GM12872 (cell line): ENCODE data around the gene MS4A6E.

Experiments
- CTCF ChIP-seq: IDR thresholded peaks from 3 replicates; pipeline ENCODE4 v1.5.1; 2011; ENCODE audit warnings: low read depth, mild to moderate bottlenecking, low read length, moderate library complexity; ENCODE audit not compliant: insufficient read depth

The MS4A6E gene

GRCh38 chr11:60318726-60319125, 8.3 kb upstream of the MS4A6E start:
- 0 out of 3 replicates have a peak, but pooled peaks have one; percentile 2 for TF ChIP-seq CTCF

- no peak for TF ChIP-seq CTCF
Observed at GRCh38 chr11:60321051-60321450, 6.0 kb upstream of the MS4A6E start.

- no peak for TF ChIP-seq CTCF
Observed at GRCh38 chr11:60328460-60328859, 1.4 kb downstream of the MS4A6E start.

GRCh38 chr11:60332846-60333245, 5.8 kb downstream of the MS4A6E start:
- TF ChIP-seq CTCF = no peak

- TF ChIP-seq CTCF = peak; percentile 95
Observed at GRCh38 chr11:60334005-60334620, 7.1 kb downstream of the MS4A6E start.

GRCh38 chr11:60336767-60337391, 9.8 kb downstream of the MS4A6E start:
- no peak for TF ChIP-seq CTCF

- TF ChIP-seq CTCF = no peak
Observed at GRCh38 chr11:60338053-60338452, 11.0 kb downstream of the MS4A6E start.
